HCT116 (cell line): ENCODE results near the gene KRT74. TPM values are rescaled to one million over a fixed set of nuclear protein-coding genes. Genes with fewer than 3 reads are reported as not detected.

Experiments used
- ATAC-seq: fragments of 200-7000 bp; cut with Tn5 transposase; 2 replicates; pipeline ENCODE4 v1.9.1; 2020; ENCODE audit warnings: mild to moderate bottlenecking, moderate library complexity
- BruUV-seq: library from RNA; stranded (reverse); fragments of 400-500 nt; replicated peaks from 2 replicates; lab custom pipeline; 2021; lab: Mats Ljungman, UMichigan
- CTCF ChIA-PET: fragments of 300-600 bp; sonication (Branson Sonifier 250); formaldehyde crosslinking; loops from one replicate; lab custom pipeline; 2021; ENCODE audit warnings: antibody characterized with exemption; lab: Charles Lee
- POLR2A ChIA-PET: fragments of 300-600, 350-600 bp; sonication (Branson Sonifier 250); formaldehyde crosslinking; loops from one replicate; lab custom pipeline; 2021; ENCODE audit warnings: antibody characterized with exemption; lab: Charles Lee
- RAD21 ChIA-PET, 2 experiments: fragments of 300-600 bp; sonication (Branson Sonifier 250); formaldehyde crosslinking; loops; one replicate each; lab custom pipeline; 2023; ENCODE audit warnings: low total read pairs in 2 of 2; ENCODE audit not compliant: uncharacterized antibody in 2 of 2, unreplicated experiment in 2 of 2, low non-redundant PET in 1 of 2; lab: Charles Lee
- DNase-seq: peaks from one replicate; pipeline ENCODE4 v3.0.0-alpha.2; 2010; ENCODE audit warnings: low read depth, low spot score
- H2AFZ ChIP-seq: fragments of 200-600 bp; shearing (Covaris generic), sonication (generic); 2 replicates; pipeline ENCODE4 v1.6.1; 2017; ENCODE audit warnings: low read depth, mixed run types, mixed read lengths, antibody characterized with exemption, low read length; ENCODE audit not compliant: poor library complexity, severe bottlenecking
- H3K27ac ChIP-seq: 2 replicates; pipeline ENCODE4 v1.5.1; 2012; ENCODE audit warnings: low read depth, low read length
- H3K27me3 ChIP-seq: fragments of 200-600 bp; sonication (generic); 2 replicates; pipeline ENCODE4 v1.6.1; 2016; ENCODE audit warnings: mixed run types, low read length, mixed read lengths; ENCODE audit not compliant: insufficient read depth
- H3K36me3 ChIP-seq, 2 experiments: fragments of 200-500 bp in 1 of 2; fragments of 200-600 bp in 1 of 2; sonication (Bioruptor generic) in 1 of 2; sonication (generic) in 1 of 2; 2 replicates each; pipeline versions ENCODE4 v1.5.1 to v1.6.1; 2014 to 2016; ENCODE audit warnings: low read length in 2 of 2, inconsistent platforms in 1 of 2, mixed read lengths in 1 of 2, mixed run types in 1 of 2; ENCODE audit not compliant: insufficient read depth in 2 of 2, control insufficient read depth in 1 of 2
- H3K4me1 ChIP-seq, 2 experiments: fragments of 200-600 bp in 1 of 2; sonication (generic) in 1 of 2; 2 replicates each; pipeline versions ENCODE4 v1.5.1 to v1.6.1; 2012 to 2017; ENCODE audit warnings: low read length in 2 of 2, inconsistent platforms in 1 of 2, mild to moderate bottlenecking in 1 of 2, mixed read lengths in 1 of 2, mixed run types in 1 of 2, moderate library complexity in 1 of 2; ENCODE audit not compliant: insufficient read depth in 2 of 2, control insufficient read depth in 1 of 2
- H3K4me2 ChIP-seq: fragments of 200-600 bp; sonication (generic); 2 replicates; pipeline ENCODE4 v1.6.1; 2017; ENCODE audit warnings: mixed run types, low read length, mixed read lengths
- H3K4me3 ChIP-seq, 2 experiments: fragments of 200-600 bp in 1 of 2; sonication (generic) in 1 of 2; replicated peaks in 1 of 2; 2 replicates each; pipeline ENCODE4 v1.5.1; 2011 to 2016; ENCODE audit warnings: low read length in 2 of 2, control low read depth in 1 of 2, low read depth in 1 of 2, mild to moderate bottlenecking in 1 of 2, mixed read lengths in 1 of 2, mixed run types in 1 of 2
- H3K79me2 ChIP-seq: fragments of 200-600 bp; sonication (generic); 2 replicates; pipeline ENCODE4 v1.6.1; 2017; ENCODE audit warnings: mild to moderate bottlenecking, mixed run types, low read length, moderate library complexity, mixed read lengths; ENCODE audit not compliant: insufficient read depth
- H3K9ac ChIP-seq: fragments of 200-600 bp; sonication (generic); 2 replicates; pipeline ENCODE4 v1.6.1; 2016; ENCODE audit warnings: low read length, mixed read lengths
- H3K9me2 ChIP-seq: fragments of 200-600 bp; sonication (generic), shearing (Covaris generic); 2 replicates; pipeline ENCODE4 v1.6.1; 2017; ENCODE audit warnings: mixed run types, mild to moderate bottlenecking, moderate library complexity; ENCODE audit not compliant: insufficient read depth
- H3K9me3 ChIP-seq, 2 experiments: fragments of 200-500 bp in 1 of 2; fragments of 200-600 bp in 1 of 2; sonication (Bioruptor generic) in 1 of 2; sonication (generic) in 1 of 2; 2 replicates each; pipeline ENCODE4 v1.6.1; 2014 to 2017; ENCODE audit warnings: low read length in 2 of 2, mixed read lengths in 2 of 2, inconsistent platforms in 1 of 2, low read depth in 1 of 2, mild to moderate bottlenecking in 1 of 2, mixed run types in 1 of 2, moderate library complexity in 1 of 2; ENCODE audit not compliant: control insufficient read depth in 1 of 2, insufficient read depth in 1 of 2
- H4K20me1 ChIP-seq: fragments of 200-600 bp; sonication (generic), shearing (Covaris generic); 2 replicates; pipeline ENCODE4 v1.6.1; 2017; ENCODE audit warnings: mixed run types, mild to moderate bottlenecking, moderate library complexity; ENCODE audit not compliant: insufficient read depth
- CEBPB ChIP-seq: IDR thresholded peaks from 2 replicates; pipeline ENCODE4 v1.6.1; 2012; ENCODE audit warnings: low read depth
- EGR1 ChIP-seq: IDR thresholded peaks from 2 replicates; pipeline ENCODE4 v1.6.1; 2012; ENCODE audit warnings: low read depth
- ELF1 ChIP-seq: IDR thresholded peaks from 2 replicates; pipeline ENCODE4 v1.6.1; 2012; ENCODE audit warnings: low read depth, borderline replicate concordance
- EZH2phosphoT487 ChIP-seq: fragments of 200-600 bp; IDR thresholded peaks from 2 replicates; pipeline ENCODE4 v1.6.1; 2018; ENCODE audit warnings: antibody characterized with exemption, borderline replicate concordance
- FOSL1 ChIP-seq: IDR thresholded peaks from 2 replicates; pipeline ENCODE4 v1.6.1; 2012; ENCODE audit warnings: low read depth
- JUND ChIP-seq: IDR thresholded peaks from 2 replicates; pipeline ENCODE4 v1.6.1; 2012
- MAX ChIP-seq: IDR thresholded peaks from 2 replicates; pipeline ENCODE4 v1.6.1; 2012
- SIN3A ChIP-seq: IDR thresholded peaks from 2 replicates; pipeline ENCODE4 v1.6.1; 2012; ENCODE audit warnings: low read depth
- SRF ChIP-seq: IDR thresholded peaks from 2 replicates; pipeline ENCODE4 v1.6.1; 2012; ENCODE audit warnings: low read depth
- YY1 ChIP-seq: IDR thresholded peaks from 2 replicates; pipeline ENCODE4 v1.6.1; 2011; ENCODE audit warnings: low read length, low read depth, moderate library complexity, mild to moderate bottlenecking; ENCODE audit not compliant: insufficient replicate concordance; ENCODE audit errors: extremely low read depth
- ZBTB33 ChIP-seq: IDR thresholded peaks from 2 replicates; pipeline ENCODE4 v1.6.1; 2011; ENCODE audit warnings: mild to moderate bottlenecking, low read length, moderate library complexity; ENCODE audit not compliant: insufficient replicate concordance; ENCODE audit errors: extremely low read depth
- intact Hi-C: fragments of 100-400 bp; cut with micrococcal nuclease; formaldehyde crosslinking; loops from 2 replicates; pipeline ENCODE4 v1.10.0; 2022
- total RNA-seq: library from RNA; stranded (reverse); gene quantifications from one replicate; pipeline ENCODE4 v1.2.1, GENCODE V29; 2021; ENCODE audit not compliant: unreplicated experiment
- TF ChIP-seq, protein P1 (sequence below), 3 experiments: fragments of 200-600 bp in 1 of 3; sonication (generic) in 1 of 3; IDR thresholded peaks in 2 of 3; conservative IDR thresholded peaks in 1 of 3; 2 replicates each; pipeline ENCODE4 v1.5.1; 2012 to 2017; ENCODE audit warnings: low read depth in 2 of 3, low read length in 2 of 3, antibody characterized with exemption in 1 of 3, borderline replicate concordance in 1 of 3, control low read depth in 1 of 3, mild to moderate bottlenecking in 1 of 3, mixed read lengths in 1 of 3, mixed run types in 1 of 3, moderate library complexity in 1 of 3; ENCODE audit not compliant: insufficient read depth in 1 of 3
- TF ChIP-seq, protein P2 (sequence below): IDR thresholded peaks from 2 replicates; pipeline ENCODE4 v1.6.1; 2012; ENCODE audit warnings: low read depth

The KRT74 gene
- total RNA-seq, 1 experiment from 2014 or later, result not detected

- TF ChIP-seq, protein P1, sequence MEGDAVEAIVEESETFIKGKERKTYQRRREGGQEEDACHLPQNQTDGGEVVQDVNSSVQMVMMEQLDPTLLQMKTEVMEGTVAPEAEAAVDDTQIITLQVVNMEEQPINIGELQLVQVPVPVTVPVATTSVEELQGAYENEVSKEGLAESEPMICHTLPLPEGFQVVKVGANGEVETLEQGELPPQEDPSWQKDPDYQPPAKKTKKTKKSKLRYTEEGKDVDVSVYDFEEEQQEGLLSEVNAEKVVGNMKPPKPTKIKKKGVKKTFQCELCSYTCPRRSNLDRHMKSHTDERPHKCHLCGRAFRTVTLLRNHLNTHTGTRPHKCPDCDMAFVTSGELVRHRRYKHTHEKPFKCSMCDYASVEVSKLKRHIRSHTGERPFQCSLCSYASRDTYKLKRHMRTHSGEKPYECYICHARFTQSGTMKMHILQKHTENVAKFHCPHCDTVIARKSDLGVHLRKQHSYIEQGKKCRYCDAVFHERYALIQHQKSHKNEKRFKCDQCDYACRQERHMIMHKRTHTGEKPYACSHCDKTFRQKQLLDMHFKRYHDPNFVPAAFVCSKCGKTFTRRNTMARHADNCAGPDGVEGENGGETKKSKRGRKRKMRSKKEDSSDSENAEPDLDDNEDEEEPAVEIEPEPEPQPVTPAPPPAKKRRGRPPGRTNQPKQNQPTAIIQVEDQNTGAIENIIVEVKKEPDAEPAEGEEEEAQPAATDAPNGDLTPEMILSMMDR (IDR thresholded peaks at IDR 0.05 in 2 of 3, conservative IDR thresholded peaks at IDR 0.05 in 1 of 3; ENCODE audit: borderline replicate concordance in 1 of 3, insufficient read depth in 1 of 3, low read depth in 2 of 3, low read length in 2 of 3), result no peak
- TF ChIP-seq EZH2phosphoT487, result no peak
- TF ChIP-seq, protein P2, sequence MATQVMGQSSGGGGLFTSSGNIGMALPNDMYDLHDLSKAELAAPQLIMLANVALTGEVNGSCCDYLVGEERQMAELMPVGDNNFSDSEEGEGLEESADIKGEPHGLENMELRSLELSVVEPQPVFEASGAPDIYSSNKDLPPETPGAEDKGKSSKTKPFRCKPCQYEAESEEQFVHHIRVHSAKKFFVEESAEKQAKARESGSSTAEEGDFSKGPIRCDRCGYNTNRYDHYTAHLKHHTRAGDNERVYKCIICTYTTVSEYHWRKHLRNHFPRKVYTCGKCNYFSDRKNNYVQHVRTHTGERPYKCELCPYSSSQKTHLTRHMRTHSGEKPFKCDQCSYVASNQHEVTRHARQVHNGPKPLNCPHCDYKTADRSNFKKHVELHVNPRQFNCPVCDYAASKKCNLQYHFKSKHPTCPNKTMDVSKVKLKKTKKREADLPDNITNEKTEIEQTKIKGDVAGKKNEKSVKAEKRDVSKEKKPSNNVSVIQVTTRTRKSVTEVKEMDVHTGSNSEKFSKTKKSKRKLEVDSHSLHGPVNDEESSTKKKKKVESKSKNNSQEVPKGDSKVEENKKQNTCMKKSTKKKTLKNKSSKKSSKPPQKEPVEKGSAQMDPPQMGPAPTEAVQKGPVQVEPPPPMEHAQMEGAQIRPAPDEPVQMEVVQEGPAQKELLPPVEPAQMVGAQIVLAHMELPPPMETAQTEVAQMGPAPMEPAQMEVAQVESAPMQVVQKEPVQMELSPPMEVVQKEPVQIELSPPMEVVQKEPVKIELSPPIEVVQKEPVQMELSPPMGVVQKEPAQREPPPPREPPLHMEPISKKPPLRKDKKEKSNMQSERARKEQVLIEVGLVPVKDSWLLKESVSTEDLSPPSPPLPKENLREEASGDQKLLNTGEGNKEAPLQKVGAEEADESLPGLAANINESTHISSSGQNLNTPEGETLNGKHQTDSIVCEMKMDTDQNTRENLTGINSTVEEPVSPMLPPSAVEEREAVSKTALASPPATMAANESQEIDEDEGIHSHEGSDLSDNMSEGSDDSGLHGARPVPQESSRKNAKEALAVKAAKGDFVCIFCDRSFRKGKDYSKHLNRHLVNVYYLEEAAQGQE, result no peak
Measured at GRCh38 chr12:52618866-52619265, 45.2 kb upstream of the KRT74 start (continued).

- Histone ChIP-seq H3K27me3 (no peaks in the 10 kb centered on the region), H3K9me3 (no peaks in the 10 kb centered on the region; a peak in 1 of 4 replicates), H2AFZ (no peak within 1 kb of the TSS), H3K4me1 (no peaks in the 10 kb centered on the region), H3K36me3 (no peaks in the 10 kb centered on the region), H3K27ac (no peak within 1 kb of the TSS), H3K9ac (no peak within 1 kb of the TSS), H3K79me2 (no peaks in the 10 kb centered on the region), H3K4me2 (no peak within 1 kb of the TSS), H3K4me3 (no peak within 1 kb of the TSS), H4K20me1 (no peaks in the 10 kb centered on the region), H3K9me2 (no peaks in the 10 kb centered on the region)
- ChIA-PET CTCF (no interaction called here), RAD21 (no interaction called here), POLR2A (no interaction called here)
- DNase-seq, result no peak
- intact Hi-C loops, result no loop called here
- ATAC-seq, result no peak
- BruUV-seq, result no TSS peak
- TF ChIP-seq MAX (no peak), EGR1 (no peak), EZH2phosphoT487 (no peak), ELF1 (no peak), CEBPB (no peak), JUND (no peak), YY1 (no peak), SIN3A (no peak), FOSL1 (no peak), ZBTB33 (no peak), SRF (no peak)
- TF ChIP-seq, protein P2, result no peak
Measured at GRCh38 chr12:52618216-52618615, 44.6 kb upstream of the KRT74 start, which contains the start of gene KRT73. TSS of gene KRT73 (minus strand) at chr12:52618559. CDS start at chr12:52618524, 35 bp downstream.
